SIG-M5 treated with dmso at 0.1 percent for 504 hours (cell line): ENCODE measurements around the gene GABRB3.

Source experiments
- DNase-seq: peaks from one replicate; lab custom pipeline; 2025; ENCODE audit not compliant: unreplicated experiment; lab: John Stamatoyannopoulos, UW

GABRB3 gene

DNA sequence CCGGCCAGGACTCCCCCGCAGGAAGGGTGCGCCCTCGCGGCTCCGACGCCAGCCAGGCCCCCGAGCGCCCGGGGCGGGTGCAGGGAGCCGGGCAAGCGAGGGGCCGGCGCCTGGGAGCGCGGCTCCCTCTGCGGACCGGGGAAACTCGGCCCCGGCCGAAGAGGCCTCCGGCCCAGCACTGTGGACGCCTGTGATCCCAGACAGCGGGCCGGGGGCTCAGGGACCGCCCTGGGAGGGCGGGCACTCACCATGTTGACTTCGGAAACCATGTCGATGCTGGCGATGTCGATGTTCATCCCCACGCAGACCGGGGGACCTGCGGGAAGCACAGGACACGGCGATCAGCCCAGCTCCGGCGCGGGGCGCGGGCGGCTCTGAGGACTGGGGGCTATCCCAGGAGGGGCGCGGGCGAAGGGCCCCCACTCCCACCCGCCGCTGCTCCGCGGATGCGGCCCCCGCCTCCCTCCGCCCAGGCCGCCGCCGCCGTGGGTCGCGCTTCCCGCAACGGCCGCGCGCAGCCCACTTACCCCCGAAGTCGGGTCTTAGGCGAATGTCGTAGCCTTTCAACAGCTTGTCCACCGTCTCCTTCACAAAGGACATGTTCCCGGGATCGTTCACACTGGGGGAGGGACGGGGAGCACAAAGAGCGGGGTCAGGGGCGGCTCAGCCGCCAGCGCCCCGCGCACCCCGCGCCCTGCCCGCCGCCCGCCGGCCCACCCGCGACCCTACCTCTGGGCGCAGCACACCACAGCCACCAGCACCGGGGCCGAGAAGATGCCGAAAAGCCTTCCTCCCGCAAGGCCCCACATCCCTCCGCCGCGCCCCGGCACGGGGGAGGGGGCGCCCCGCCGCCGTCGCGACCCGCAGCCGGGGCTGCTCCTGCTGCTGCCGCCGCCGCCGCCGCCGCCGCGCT is at the start of gene GABRB3:
GABRB3 (minus strand) TSS at position 913 of the 913 bp plus-strand sequence.
- DNase-seq, result no peak

DNA sequence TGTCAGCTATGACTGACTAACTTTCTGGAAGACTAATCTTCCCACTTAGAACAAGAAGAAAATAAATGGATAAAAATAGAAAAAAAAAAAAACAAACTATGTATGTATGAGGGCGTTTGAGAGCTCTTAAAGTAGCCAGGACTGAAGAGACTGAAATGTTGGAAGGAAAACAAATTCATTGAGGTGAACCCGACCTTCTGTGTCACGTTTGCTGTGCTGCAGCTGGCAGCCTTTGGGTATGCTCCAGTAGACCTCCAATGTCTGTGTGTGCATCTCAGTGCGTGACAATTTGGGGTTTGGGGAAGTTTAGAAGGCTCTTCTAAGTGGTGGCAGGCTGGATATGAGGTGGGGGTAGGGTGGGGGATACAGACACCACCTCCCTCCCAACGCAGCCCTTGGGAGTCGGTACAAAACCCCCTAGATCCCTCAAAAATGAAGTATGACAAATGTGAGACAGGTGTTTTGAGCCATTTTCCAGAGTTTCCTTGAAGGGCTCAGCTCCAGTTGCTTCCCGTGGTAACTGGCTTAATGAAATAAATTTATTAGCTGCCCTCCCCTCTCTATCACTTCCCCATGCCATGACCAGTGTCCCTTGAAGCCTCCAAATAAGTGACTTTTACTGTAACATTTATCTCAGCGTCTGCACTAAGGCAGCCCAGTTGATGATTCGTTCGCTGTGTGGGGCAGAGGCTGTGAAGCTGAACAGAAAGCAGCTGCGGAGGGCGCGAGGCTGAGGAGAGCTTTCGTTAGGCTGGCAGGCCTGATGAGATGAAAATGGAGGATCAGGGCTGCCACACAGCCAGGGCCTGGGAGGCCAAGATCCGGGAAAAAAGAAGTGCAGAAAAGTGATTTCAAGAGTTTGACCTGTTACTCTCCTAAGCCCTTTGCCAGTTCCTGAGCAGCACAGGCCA is 34.9 kb upstream of the GABRB3 start:
- no peak for DNase-seq

DNA sequence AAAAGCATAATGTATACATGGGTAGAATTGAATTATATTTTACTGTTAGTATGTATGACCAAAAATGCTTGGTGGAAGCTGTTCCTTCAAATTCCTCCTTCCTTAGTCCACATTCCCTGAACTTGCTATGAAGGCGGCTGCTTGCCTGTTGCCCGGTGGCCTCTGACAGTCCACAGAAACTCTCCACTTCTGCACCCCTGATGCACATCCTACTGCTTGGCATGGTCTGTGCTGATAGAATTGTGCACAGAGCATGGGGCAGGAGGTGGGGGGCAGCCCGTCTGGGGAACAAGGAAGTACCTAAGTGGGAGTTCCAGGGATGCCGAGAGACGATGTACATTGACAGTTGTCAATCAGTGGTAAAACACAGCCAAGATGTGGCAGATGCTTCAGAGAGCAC is 33.7 kb upstream of the GABRB3 start:
- DNase-seq, result no peak

DNA sequence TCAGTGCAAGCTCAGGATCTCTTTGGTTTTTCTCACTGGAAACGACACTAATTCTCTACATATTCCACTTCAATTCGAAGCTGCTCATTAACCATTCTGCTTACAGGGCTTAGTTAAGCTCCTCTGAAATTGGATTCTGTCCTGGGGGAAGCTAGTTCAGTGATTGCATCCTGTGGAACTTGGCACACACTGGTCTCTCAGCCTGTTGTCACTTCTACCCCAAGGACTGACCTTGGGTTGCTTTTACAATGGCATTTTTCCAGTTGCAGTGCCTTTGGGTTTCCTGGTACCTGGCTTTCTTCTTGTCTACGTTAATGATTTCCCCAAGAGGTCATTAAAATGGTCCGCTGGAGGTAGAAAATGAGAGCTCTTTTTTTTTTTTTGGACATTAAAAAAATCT is 33.3 kb upstream of the GABRB3 start:
- DNase-seq, result no peak

GRCh38 chr15:26805470-26805869 is 32.6 kb upstream of the GABRB3 start:
- DNase-seq, result no peak

GRCh38 chr15:26804063-26804804 is 31.4 kb upstream of the GABRB3 start:
- no peak for DNase-seq

- no peak for DNase-seq
These were observed 17.3 kb upstream of the GABRB3 start for GRCh38 chr15:26790118-26790517.

DNA sequence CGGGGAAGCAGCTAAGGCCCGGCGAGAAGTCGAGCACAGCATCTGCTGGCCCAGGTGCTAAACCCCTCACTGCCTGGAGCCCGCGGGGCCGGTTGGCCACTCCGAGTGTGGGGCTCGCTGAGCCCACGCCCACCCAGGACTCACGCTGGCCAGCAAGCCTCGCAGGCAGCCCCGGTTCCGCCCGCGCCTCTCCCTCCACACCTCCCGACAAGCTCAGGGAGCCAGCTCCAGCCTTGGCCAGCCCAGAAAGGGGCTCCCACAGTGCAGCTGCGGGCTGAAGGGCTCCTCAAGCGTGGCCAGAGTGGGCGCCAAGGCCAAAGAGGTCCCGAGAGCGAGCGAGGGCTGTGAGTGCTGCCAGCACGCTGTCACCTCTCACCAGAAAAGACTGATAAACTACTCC is 8.9 kb upstream of the GABRB3 start:
- DNase-seq, result no peak

GRCh38 chr15:26773917-26774316 is 1.1 kb upstream of the GABRB3 start:
- DNase-seq, result no peak

DNA sequence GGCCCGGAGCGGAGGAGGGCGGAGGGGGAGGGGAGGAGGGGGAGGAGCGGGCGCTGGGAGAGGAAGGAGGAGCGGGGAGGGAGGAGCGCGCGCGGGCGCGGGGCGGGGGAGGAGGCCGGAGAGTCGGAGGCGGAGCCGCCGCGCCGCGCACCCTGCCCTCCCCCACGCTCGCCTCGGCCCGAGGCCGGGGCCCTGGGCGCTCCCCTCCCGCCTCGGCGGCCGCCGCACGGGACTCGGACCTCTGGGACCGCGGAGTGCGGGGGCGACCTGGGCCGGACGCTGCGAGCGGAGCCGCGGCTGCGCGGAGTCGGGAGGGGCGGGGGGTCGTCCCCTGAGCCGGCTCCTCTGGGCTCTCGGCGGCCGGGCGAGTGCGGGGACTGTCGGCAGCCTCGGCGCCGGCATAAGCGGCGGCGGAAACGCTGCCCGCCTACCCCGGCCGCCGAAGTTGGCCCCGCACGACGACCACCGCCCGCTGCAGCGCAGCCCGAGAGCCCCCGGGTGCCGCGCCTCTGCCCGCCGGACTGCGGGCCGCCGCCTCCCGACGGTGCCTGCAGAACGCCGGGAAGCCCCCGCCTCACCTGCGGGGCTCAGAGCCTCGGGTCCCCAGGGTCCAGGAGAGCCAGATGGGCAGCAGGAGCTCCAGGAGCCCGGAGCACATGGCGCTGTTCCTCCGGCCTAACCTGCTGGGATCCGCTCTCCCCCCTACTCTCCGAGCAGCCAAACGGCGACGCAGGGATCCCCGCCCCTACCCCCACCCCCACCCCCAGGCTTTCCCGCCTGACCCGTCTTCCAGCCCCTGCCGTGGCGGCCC is 406 bp upstream of the GABRB3 start:
- no peak for DNase-seq

- DNase-seq, result no peak
These were observed 1.2 kb downstream of the GABRB3 start for GRCh38 chr15:26771578-26772153.

DNA sequence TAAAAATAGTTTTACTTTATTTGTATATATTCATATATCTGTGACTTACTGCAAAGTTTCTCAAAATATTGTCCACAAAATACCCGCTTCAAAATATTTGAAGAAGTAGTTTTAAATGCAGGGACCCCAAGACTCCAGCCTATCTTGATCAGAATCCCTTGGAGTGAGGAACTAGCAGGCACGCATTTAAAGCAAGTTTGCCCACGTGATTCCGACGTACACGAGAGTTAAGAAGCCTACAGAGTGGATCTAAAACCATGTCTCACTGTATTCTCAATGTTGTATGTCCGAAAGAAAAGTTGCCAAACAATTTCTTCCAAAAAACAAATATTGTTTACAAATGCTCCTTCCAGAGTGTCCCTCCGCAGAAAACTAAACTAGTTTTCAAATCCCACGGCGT is 1.7 kb downstream of the GABRB3 start:
- DNase-seq, result no peak

DNA sequence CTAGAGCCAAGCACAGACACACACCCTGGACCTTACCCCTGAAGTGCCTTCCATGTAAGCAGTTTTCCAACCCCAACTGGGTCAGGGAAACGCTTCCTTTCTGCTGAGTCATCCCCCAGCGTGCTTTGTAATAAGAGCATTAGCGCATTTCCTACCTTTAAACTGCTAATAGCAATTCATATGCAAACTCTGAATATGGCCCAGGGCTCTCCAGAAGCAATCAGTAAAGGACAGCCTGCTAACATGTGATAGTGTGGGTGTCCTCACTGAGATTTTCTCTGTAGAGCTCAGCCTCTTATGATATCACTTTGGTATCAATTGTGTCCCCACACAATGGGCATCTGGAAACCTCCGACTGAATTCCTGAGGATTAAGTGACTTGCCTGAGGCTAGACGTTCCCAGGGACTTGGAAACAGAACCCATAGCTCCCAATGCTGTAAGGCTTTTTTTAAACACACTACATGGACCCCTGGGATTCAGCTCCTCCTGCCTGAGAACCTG is 5.6 kb downstream of the GABRB3 start:
- DNase-seq, result no peak

DNA sequence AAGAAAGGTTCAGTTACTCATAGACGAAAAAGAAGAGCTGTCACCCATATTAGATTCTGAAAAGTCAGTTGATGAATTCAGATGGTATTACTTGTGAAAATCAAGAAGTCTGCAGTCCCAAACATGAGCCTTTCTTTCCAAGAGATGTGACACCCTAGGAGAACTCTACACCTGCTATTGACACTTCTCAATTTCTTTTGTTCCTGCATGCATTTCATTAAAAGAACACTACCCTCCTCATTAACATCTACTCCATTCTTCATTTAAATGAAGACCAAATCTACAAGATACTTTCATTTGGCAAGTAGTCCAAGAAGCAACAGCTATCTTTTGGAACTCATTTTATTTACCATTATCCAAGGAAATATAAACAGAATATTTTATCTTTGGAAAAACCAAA is 6.6 kb downstream of the GABRB3 start:
- DNase-seq, result no peak

GRCh38 chr15:26759986-26760385 is 12.9 kb downstream of the GABRB3 start:
- no peak for DNase-seq

- DNase-seq, result no peak
These were observed 14.8 kb downstream of the GABRB3 start for GRCh38 chr15:26758079-26758478.

- DNase-seq, result no peak
These were observed 15.7 kb downstream of the GABRB3 start for GRCh38 chr15:26757141-26757540.

DNA sequence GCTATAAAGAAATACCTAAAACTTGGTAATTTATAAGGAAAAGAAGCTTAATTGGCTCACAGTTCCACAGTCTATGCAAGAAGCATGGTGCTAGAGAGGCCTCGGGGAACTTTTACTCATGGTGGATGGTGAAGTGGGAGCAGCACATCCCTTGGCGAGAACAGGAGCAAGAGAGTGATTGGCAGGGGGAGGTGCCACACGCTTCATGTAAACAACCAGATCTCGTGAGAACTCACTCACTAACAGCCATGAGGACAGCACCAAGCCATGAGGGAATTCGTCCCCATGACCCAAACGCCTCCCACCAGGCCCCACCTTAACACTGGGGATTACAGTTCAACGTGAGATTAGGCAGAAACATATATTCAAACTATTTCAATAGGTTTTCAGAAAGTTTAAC is 28.0 kb downstream of the GABRB3 start:
- DNase-seq, result no peak

- DNase-seq, result no peak
These were observed 33.1 kb downstream of the GABRB3 start for GRCh38 chr15:26739791-26740190.

DNA sequence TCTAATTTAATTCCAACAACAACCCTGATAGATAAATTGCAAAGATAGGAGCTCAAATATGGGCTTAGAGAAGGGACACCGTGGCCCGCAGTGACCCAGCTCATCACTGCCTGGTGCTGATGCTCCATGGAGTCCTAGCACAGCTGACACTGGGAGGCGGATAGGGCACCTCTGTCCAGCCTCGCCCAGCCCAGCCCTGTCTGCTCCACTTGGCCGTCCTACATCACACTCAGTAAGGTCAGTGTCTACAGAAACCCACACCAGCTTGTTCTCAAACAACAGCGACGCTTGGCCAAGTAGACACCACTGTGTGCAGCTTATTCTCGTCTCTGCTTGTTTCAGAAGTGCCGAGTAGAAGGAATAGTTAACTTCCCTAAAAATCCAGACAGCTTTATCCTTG is 33.9 kb downstream of the GABRB3 start:
- no peak for DNase-seq
